Kidney glomerular epithelial cell (primary cell): Measurements from ENCODE around the gene MAP3K20.
"Not testable (repeated sequence)": the region's sequence is repeated elsewhere in the genome, so short reads cannot be mapped to it uniquely, and the experiment has no call there.

Source experiments
- DNase-seq: peaks from one replicate; lab custom pipeline; 2025; lab: John Stamatoyannopoulos, UW

MAP3K20 gene

GRCh38 chr2:173161040-173161439, 85.4 kb downstream of the MAP3K20 start:
- DNase-seq, result no peak

- DNase-seq, result no peak
These were observed 85.9 kb downstream of the MAP3K20 start for GRCh38 chr2:173161507-173161906.

DNA sequence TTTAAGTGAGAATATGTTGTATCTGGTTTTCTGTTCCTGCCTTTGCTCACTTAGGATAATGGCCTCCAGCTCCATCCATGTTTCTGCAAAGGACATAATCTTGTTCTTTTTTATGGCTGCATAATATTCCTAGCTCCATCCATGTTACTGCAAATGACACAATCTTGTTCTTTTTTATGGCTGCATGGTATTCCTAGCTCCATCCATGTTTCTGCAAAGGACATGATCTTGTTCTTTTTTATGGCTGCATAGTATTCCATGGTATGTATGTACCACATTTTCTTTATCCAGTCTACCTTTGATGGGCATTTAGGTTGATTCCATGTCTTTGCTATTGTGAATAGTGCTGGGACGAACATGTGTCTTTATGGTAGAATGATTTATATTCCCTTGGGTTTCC, 87.7 kb downstream of the MAP3K20 start:
- not testable (repeated sequence) for DNase-seq

- DNase-seq, result no peak
These were observed 88.8 kb downstream of the MAP3K20 start for GRCh38 chr2:173164396-173164795.

- no peak for DNase-seq
These were observed 90.0 kb downstream of the MAP3K20 start for GRCh38 chr2:173165443-173166238.

DNA sequence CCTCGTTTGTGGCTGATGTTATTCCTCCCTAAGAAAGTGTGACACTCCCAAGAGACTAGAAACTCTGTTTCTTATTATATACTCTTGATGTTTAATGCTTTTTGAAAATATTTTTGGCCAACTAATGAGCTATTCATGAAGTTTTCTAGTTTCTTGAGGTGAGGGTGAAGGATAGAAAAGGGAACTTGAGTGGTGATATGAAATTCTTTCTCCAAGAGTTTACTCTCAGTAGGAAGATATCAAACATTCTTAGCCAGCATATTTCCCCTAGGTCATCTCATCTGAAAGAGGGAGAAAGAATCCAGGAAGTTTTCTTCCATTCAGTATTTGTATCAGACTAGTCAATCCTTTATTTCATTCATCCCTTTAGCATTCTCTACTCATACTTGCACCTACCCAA, 95.7 kb downstream of the MAP3K20 start:
- no peak for DNase-seq

DNA sequence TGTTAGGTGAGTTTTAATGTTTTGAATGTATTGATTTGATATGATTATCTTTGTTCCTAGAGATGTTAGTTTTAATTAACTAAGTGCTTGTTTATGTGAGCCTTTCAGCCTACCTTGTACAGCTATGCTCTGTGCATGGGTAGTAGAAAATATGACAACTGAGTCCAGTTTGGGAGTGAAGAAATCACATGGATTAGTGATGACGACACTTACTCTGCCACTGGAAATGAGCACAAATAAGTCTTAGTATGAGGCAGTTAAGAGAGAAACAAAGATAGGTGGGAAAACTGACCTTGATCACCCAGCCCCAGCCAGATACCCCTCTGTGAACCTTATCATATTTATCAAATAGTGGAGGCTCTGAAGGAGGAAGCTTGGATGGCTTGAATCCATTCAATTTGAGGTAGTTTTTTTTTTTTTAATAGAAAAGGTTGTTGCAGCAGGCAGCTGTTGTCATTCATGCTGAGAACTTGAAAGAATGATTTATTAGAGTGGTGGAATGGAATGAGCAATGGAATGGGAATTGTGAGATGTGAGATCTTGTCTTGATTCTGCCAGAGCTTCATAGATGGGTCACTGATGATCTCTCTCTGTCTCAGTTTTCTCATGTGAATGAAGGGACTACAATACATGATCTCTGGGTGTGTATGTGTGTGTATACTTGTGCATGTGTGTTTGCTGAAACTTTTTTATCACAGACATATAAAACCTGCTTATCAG, 96.4 kb downstream of the MAP3K20 start:
- peak; percentile 50 for DNase-seq

DNA sequence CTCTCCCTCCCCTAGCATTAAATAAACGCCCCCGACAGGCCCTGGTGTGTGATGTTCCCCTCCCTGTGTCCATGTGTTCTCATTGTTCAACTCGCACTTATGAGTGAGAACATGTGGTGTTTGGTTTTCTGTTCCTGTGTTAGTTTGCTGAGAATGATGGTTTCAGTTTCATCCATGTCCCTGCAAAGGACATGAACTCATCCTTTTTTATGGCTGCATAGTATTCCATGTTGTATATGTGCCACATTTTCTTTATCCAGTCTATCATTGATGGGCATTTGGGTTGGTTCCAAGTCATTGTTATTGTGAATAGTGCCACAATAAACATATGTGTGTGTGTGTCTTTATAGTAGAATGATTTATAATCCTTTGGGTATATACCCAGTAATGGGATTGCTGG, 98.7 kb downstream of the MAP3K20 start:
- DNase-seq, result not testable (repeated sequence)

DNA sequence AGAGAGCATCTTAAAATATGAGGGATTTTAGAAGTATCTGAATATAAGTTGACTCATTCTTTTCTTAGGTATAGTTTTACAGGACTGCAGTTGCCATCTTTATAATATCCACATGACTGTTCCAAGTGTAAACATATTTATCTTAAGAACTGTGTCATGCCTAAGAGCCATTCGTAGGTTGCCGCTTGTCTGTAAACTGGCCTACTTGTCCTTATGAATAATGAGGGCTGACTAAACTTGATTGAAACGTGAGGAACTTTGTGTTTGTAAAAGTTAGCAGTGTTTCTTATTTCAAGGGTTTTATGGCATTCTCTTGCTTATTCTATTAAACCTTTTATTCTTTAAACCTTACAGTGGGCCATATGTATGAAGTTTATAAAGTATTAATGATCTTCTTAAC, 99.6 kb downstream of the MAP3K20 start:
- DNase-seq, result no peak

- no peak for DNase-seq
These were observed 106.3 kb downstream of the MAP3K20 start for GRCh38 chr2:173181982-173182381.

GRCh38 chr2:173184031-173185004, 108.7 kb downstream of the MAP3K20 start:
- DNase-seq, result peak; percentile 95

DNA sequence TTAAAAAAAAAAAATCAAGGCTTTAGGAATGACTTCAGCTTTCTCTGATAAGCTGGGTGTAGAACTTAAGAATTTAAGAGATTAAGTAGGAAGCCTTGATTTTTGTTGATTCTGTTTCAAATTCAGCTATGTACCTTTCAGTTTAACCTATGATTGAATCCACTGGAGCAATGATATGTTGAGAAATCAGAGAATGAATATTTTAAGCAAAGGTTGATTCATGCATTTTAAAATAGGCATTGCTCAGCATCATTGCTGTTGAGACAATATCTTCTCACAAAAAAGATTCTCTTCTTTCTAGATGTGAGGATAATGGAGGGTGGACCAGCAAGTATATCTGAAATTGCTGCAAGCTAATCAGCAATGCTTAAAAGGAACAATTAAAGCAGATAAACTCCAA, 109.8 kb downstream of the MAP3K20 start:
- DNase-seq, result no peak

DNA sequence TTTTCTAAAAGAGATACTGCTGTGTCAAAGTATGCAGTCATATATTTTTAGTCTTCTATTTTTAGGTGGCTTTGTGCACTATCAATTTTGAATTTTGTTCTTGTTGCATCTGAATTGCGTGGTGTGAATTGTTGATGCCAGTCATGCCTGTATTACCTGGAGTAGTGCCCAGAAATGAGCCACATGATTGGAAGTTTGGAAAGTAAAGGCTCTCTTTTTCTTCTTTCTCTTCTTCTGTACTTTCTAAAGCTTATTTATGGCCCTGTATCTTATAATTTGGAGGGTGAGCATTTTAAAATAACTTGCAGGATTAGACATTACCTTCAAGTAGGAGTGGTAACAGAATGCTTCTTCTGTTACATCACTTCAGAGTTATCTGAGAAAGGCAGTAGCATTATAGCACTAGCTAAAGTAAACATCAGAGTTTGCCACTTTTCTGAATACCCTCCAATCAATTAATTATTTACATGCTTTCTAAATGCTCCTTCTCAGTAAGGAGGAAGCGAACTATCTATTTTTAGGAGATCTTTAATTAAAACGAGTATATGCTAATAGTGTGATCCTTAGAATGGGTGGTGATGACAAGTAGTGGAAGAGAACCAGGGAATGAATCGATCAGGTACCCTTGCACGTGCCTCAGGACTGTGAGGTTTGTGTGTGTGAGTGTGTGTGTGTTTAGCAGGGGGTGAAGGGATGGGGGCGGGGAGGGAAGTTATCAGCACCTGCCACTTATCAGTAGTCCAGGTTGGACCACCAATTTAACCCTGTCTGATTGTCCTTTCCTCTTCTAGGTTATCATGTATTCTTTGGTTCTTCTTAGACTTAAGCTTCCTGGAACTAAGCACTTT, 112.5 kb downstream of the MAP3K20 start:
- DNase-seq, result peak; percentile 60

- DNase-seq, result peak; percentile 78
These were observed 116.0 kb downstream of the MAP3K20 start for GRCh38 chr2:173191601-173192000.

- no peak for DNase-seq
These were observed 116.4 kb downstream of the MAP3K20 start for GRCh38 chr2:173192071-173192470.

DNA sequence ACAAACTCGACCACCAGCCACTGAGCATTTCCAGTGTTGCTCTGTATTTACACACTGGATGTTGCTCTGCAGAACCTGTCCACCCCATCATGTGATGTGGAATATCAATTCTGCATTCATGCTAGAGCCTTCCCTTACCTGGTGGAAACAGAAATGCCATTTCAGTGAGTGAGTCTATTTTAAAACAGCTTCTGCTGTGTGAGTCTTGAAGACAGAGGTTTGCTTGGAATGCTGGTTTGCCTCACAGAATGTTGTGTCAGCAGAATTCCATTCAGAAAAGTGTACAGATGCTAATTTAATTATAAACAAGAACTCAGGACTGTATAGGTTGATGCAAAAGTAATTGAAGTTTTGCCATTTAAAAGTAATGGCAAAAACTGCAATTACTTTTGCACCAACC, 118.3 kb downstream of the MAP3K20 start:
- DNase-seq, result peak; percentile 48

DNA sequence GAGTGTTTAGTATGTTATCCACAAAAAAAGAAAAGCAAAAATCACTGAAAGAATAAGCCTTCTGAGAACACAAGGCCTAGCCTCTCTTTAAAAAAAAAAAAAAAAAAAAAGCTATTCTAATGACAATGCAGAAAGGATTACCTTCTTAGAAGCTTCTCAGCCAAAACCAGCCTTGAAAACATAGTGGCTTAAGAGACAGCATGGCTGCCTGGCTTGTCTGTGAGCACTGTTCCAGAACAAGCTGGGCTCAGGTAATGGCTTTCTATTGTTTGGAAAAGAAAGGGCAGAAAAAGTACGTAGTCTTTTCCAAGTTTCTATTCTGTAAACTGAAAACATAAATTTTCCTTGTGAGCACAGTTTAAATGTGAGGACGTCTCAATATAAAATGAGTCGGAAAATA, 119.5 kb downstream of the MAP3K20 start:
- no peak for DNase-seq

DNA sequence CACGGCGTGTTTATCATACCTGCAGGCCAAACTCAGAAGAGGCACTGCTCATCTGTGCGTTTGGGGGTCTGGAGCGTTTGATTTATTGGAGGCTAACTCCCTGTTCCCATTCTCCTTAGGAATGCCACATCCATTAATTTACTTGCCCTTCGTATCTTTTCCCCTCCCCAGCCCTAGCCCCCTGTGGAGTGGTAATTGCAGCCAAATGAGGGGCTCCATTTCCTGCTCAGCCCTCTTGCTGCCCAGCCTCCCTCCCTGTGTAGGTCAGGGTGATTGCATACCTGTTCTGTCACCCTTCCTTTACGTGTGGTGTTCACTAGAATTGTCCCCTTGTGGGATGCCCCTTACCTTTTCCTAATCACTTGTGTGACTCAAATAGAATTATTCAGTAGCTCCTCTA, 120.4 kb downstream of the MAP3K20 start:
- DNase-seq, result no peak

GRCh38 chr2:173196638-173197037, 121.0 kb downstream of the MAP3K20 start:
- no peak for DNase-seq

DNA sequence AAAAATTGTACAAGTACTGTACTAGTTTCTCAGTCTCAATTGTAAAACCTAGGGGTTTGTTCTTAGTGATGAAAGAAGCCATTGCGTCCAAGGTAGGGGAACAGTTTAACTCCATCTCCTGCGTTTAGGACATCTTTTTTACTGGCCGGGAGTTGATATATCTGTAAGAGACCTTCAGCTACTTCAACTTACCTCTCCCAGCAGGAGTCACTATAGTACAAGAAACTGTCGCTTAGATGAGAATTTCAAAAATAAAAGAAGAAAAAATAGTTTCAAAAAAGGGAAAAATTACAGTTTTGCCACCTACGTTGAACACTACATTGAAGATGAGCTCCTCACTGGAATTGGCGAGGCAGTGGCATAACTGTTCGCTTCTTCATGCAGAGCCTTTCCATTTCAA, 122.7 kb downstream of the MAP3K20 start:
- no peak for DNase-seq

DNA sequence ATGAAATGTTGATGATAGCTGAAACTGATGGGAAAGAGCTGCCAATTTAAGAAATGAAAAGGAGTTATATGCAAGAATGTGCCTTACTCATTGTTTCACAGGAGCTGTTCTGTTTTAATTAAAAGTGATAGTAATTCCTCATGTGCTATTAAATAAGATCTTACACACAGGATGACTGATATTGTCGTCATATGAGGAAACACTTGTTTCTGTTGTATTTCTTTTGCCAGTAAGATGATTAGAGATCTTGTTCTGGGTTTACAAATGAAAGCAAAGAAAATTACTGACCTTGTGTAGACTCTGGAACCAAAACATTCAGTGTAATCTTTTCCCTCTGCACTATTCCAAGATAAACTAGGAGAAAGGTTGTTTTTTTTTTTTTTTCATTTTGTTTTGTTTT, 123.6 kb downstream of the MAP3K20 start:
- DNase-seq, result no peak
